Epithelial cell of proximal tubule (primary cell): ENCODE results near the gene AKAP8. TPM values are rescaled to one million over a fixed set of nuclear protein-coding genes. Genes with fewer than 3 reads are reported as not detected.
A peak's percentile ranks its signal among the peaks of the same experiment; 100 is the strongest.

Experiments used
- DNase-seq: peaks from one replicate; pipeline ENCODE4 v3.0.0-alpha.2; 2011; ENCODE audit warnings: low read depth
- H3K4me3 ChIP-seq: 2 replicates; pipeline ENCODE4 v1.5.1; 2011; ENCODE audit warnings: low read depth, mild to moderate bottlenecking, low read length
- CTCF ChIP-seq: conservative IDR thresholded peaks from 2 replicates; pipeline ENCODE4 v1.5.1; 2012; ENCODE audit warnings: low read depth, mild to moderate bottlenecking, low read length
- total RNA-seq: library from RNA; depleted of rRNA; stranded (reverse); fragments of >200 nt; gene quantifications from 2 replicates; pipeline ENCODE4 v1.2.3, GENCODE V29; 2015

Gene AKAP8
- total RNA-seq, 1 donor from 2014 or later: 14.1 TPM

- DNase-seq: no peak
- TF ChIP-seq CTCF: no peak
- H3K4me3 ChIP-seq: no peak overlapping the region
Measured at GRCh38 chr19:15424121-15424520, 44.5 kb upstream of the AKAP8 start.

- no peak overlapping the region for H3K4me3 ChIP-seq
- TF ChIP-seq CTCF: no peak
- no peak for DNase-seq
Measured at GRCh38 chr19:15423130-15423529, 43.5 kb upstream of the AKAP8 start.

- no peak for DNase-seq
- no peak overlapping the region for H3K4me3 ChIP-seq
- TF ChIP-seq CTCF: no peak
Measured at GRCh38 chr19:15422296-15423075, 42.9 kb upstream of the AKAP8 start.

- no peak for DNase-seq
- TF ChIP-seq CTCF: no peak
- no peak overlapping the region for H3K4me3 ChIP-seq
Measured at GRCh38 chr19:15421721-15422260, 42.2 kb upstream of the AKAP8 start.

GRCh38 chr19:15421136-15421695 lies 41.6 kb upstream of the AKAP8 start:
- H3K4me3 ChIP-seq: no peak overlapping the region
- no peak for DNase-seq
- no peak for TF ChIP-seq CTCF

- DNase-seq: no peak
- H3K4me3 ChIP-seq: peak overlapping the region; percentile 62
- TF ChIP-seq CTCF: no peak
Measured at GRCh38 chr19:15419413-15420025, 39.9 kb upstream of the AKAP8 start.
